Thyroid gland (tissue), 4 donors: Measurements from ENCODE around the gene SYTL2. TPM values are rescaled to one million over a fixed set of nuclear protein-coding genes. Genes with fewer than 3 reads are reported as not detected.
"Not testable (repeated sequence)": the region's sequence is repeated elsewhere in the genome, so short reads cannot be mapped to it uniquely, and the experiment has no call there.

Source experiments
- DNase-seq, 2 donors: peaks; one replicate each; pipeline ENCODE4 v3.0.0-alpha.2; 2019
- H3K27ac ChIP-seq, 3 donors: fragments of 200-600 bp; sonication (generic); 1 replicate in 2 of 3; 2 replicates in 1 of 3; pipeline ENCODE4 v1.5.1; 2016 to 2019; ENCODE audit warnings: mild to moderate bottlenecking in 1 of 3, moderate library complexity in 1 of 3
- H3K27me3 ChIP-seq: fragments of 200-600 bp; sonication (generic); one replicate; pipeline ENCODE4 v1.5.1; 2019
- H3K36me3 ChIP-seq, 2 donors: fragments of 200-600 bp; sonication (generic); one replicate each; pipeline ENCODE4 v1.5.1; 2016 to 2019
- H3K4me1 ChIP-seq, 2 donors: fragments of 200-600 bp; sonication (generic); one replicate each; pipeline ENCODE4 v1.5.1; 2017 to 2019
- H3K4me3 ChIP-seq, 3 donors: fragments of 200-600 bp; sonication (generic); replicated peaks in 1 of 3; 1 replicate in 2 of 3; 2 replicates in 1 of 3; pipeline ENCODE4 v1.5.1; 2016; ENCODE audit warnings: mild to moderate bottlenecking in 1 of 3
- H3K9me3 ChIP-seq: fragments of 200-600 bp; sonication (generic); one replicate; pipeline ENCODE4 v1.5.1; 2017
- POLR2A ChIP-seq, 2 donors: fragments of 450-650 bp; IDR thresholded peaks; one replicate each; pipeline ENCODE4 v1.6.1; 2017; ENCODE audit warnings: antibody characterized with exemption in 2 of 2, mild to moderate bottlenecking in 2 of 2, moderate library complexity in 1 of 2
- WGBS, 2 donors: methylation state at CpG; one replicate each; pipeline ENCODE4 v1.1.5; 2017; 5-methylcytosine and 5-hydroxymethylcytosine counted together
- intact Hi-C: fragments of 100-400 bp; cut with DNase I; formaldehyde crosslinking; loops from one replicate; pipeline ENCODE4 v1.15.1; 2023
- total RNA-seq, 4 donors: library from RNA; depleted of rRNA; stranded (reverse); fragments of >200 nt; gene quantifications; one replicate each; pipeline ENCODE4 v1.2.3, GENCODE V29; 2016
- TF ChIP-seq, protein P1 (sequence below), 6 experiments: fragments of 200-600 bp in 3 of 6; fragments of 450-650 bp in 3 of 6; sonication (generic) in 3 of 6; IDR thresholded peaks; one replicate each; pipeline ENCODE4 v1.5.1; 2016 to 2019; ENCODE audit warnings: antibody characterized with exemption in 6 of 6, mild to moderate bottlenecking in 2 of 6, inconsistent platforms in 1 of 6, moderate library complexity in 1 of 6

The SYTL2 gene, protein sequence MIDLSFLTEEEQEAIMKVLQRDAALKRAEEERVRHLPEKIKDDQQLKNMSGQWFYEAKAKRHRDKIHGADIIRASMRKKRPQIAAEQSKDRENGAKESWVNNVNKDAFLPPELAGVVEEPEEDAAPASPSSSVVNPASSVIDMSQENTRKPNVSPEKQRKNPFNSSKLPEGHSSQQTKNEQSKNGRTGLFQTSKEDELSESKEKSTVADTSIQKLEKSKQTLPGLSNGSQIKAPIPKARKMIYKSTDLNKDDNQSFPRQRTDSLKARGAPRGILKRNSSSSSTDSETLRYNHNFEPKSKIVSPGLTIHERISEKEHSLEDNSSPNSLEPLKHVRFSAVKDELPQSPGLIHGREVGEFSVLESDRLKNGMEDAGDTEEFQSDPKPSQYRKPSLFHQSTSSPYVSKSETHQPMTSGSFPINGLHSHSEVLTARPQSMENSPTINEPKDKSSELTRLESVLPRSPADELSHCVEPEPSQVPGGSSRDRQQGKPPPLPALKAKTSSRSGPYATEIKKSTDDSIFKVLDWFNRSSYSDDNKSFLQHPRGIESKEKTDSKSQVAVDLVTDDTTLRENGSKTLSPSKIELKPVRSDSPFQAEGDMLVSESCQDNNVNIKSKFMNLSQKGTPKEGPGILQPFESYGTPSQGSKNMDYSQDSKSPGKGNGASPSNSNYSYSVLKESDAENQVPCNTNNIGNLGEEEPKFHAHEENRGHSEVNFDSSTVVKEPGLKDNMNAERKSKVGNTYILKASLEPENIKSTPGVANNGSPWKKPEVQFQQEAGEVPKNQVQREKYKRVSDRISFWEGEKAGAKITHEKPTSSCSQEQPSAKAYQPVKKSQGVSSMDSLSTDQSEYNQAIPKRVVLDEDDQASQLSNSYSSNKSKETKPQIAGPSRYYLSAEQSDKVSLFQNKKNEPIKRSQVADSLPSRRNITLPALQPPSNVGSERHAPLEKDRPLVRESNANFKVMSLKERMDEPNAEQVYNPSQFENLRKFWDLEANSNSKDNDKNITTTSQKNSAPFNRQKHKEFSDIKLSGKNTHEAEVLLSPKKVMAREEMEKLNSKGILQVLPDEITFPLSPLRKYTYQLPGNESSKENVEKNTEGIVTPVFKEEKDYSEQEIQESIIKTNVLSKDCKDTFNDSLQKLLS (N-terminal part only)
- 10 to 100 TPM in 2 of 4 donors, 1 to 10 TPM in 2; 4.5 to 18.8 (median 9.0) TPM for total RNA-seq

DNA sequence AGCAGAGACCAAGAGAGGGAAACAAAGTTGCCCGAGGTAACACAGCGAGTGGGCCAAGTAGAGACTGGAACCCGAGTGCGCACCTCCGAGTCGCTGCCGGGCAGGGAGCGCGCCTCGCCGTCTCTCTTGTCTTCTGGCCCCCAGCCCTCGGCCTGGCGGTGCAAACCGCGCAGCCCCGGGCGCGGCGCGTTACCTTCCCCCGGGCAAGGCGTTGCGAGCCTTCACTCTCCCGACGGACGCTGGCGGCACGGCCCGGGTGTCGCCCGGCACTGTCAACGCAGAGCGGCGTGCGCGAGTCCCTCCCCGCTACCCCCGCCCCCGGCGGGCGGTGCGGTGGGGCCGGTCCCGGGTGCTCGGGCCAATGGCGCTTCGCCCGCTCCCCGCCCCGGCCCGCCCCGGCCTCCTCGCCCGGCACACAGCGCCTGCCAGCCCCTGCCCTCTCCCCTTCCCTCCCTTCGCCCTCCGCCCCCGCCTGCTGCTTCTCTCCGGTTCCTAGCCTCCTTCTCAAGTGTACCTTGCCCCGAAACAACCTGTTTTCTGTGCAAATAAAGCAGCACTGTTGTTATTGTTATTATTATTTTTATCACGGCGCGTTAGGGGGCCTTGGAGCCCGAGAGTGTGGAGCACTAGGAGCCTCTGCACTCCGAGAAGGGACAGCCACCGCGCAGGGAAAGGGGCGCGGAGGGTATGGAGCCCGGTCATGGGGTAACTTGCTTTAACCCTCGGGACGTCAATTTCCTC is at the start of gene SYTL2:
Gene SYTL2 (minus strand): TSS at position 271 of the 741 bp plus-strand sequence. CDS start 53,416 bp downstream, outside the sequence.
- intact Hi-C loops, result no loop called here
- 2 to 3% methylated on average over 40 to 48 of the region's 72 CpGs for WGBS, 2 donors
- no peak within 1 kb of the TSS for H3K27ac ChIP-seq

DNA sequence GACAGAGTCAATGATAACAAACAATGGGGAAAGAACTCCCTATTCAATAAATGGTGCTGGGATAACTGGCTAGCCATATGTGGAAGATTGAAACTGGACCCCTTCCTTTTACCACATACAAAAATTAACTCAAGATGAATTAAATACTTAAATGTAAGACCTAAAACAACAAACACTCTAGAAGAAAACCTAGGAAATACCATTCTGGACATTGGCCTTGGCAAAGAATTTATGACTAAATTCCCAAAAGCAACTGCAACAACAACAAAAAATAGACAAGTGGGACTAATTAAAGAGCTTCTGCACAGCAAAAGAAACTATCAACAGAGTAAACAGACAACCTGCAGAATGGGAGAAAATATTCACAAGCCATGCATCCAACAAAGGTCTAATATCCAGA is 48.6 kb upstream of the SYTL2 start:
- intact Hi-C loops, result loop anchor here (10.0 kb wide), 1 partner anchor 355 kb away; no protein-coding TSS in a partner anchor
- H3K27me3 ChIP-seq, DNase-seq, H3K27ac ChIP-seq, H3K4me1 ChIP-seq, H3K4me3 ChIP-seq, H3K9me3 ChIP-seq, H3K36me3 ChIP-seq: not testable (repeated sequence)

More for the DNA sequence above, at the start of gene SYTL2:
- TF ChIP-seq, protein P1, sequence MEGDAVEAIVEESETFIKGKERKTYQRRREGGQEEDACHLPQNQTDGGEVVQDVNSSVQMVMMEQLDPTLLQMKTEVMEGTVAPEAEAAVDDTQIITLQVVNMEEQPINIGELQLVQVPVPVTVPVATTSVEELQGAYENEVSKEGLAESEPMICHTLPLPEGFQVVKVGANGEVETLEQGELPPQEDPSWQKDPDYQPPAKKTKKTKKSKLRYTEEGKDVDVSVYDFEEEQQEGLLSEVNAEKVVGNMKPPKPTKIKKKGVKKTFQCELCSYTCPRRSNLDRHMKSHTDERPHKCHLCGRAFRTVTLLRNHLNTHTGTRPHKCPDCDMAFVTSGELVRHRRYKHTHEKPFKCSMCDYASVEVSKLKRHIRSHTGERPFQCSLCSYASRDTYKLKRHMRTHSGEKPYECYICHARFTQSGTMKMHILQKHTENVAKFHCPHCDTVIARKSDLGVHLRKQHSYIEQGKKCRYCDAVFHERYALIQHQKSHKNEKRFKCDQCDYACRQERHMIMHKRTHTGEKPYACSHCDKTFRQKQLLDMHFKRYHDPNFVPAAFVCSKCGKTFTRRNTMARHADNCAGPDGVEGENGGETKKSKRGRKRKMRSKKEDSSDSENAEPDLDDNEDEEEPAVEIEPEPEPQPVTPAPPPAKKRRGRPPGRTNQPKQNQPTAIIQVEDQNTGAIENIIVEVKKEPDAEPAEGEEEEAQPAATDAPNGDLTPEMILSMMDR (IDR thresholded peaks at IDR 0.05), result peak in 1 of 6 experiments; percentile 20
- peak in 1 of 2 donors; percentile 77 for TF ChIP-seq POLR2A (IDR thresholded peaks at IDR 0.05)
- Histone ChIP-seq H3K36me3 (no peaks in the 10 kb centered on the region), H3K4me3 (peak within 1 kb of the TSS; percentile 26 to 50 (median 31)), H3K27me3 (no peaks in the 10 kb centered on the region), H3K4me1 (peaks cover 9 to 13% of the 10 kb centered on the region in 2 donors), H3K9me3 (no peaks in the 10 kb centered on the region)
- peak; percentile 71 to 76 for DNase-seq

DNA sequence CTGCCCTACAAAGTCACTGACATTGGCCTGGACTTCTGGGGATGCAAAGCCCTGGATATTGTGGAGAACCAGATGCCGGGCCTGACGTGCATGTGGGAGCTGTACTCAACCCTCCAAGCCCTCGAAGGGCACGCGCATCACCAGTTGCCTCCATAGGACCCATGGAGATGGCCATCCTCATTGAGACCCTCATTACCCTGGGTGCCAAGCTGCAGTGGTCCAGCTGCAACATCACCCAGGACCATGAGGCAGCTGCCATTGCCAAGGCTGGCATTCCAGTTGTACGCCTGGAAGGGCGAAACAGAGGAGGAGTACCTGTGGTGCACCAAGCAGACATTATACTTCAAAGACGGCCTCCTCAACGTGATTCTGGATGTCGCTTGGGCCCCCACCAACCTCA is 46.2 kb upstream of the SYTL2 start:
- 78 to 98% methylated on average over 5 to 10 of the region's 10 CpGs for WGBS, 2 donors
- Histone ChIP-seq H3K9me3 (no peaks in the 10 kb centered on the region), H3K4me3 (no peak overlapping the region), H3K36me3 (no peaks in the 10 kb centered on the region), H3K27ac (no peak overlapping the region), H3K4me1 (peaks cover 0 to 4% of the 10 kb centered on the region in 2 donors), H3K27me3 (no peaks in the 10 kb centered on the region)
- DNase-seq, result no peak
- intact Hi-C loops, result loop anchor here (10.0 kb wide), 1 partner anchor 358 kb away; no protein-coding TSS in a partner anchor
- no peak for TF ChIP-seq POLR2A (IDR thresholded peaks at IDR 0.05)
- TF ChIP-seq, protein P1 (IDR thresholded peaks at IDR 0.05), result no peak

DNA sequence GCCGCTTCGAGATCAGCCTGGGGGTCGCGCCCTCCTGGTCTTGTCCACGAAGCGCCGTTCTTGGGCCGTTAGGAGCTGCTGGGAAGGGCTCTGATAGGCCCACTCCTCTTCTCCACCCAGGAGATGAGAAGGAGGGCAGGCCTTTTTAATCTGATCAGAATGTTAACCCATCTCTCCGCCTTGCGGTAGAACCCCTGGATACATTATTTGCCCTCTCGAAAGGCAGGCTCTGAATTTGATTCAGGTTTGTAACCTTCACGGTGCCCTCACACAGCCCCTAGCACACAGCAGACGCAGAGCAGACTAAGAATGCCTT is 44.4 kb upstream of the SYTL2 start, which contains the start of gene CCDC83:
Gene CCDC83 (plus strand): TSS at position 43 of the 316 bp plus-strand sequence. CDS start 9,741 bp downstream, outside the sequence.
- no peak for DNase-seq
- no peaks in the 10 kb centered on the region for H3K9me3 ChIP-seq
- TF ChIP-seq POLR2A (IDR thresholded peaks at IDR 0.05), result no peak
- TF ChIP-seq, protein P1 (IDR thresholded peaks at IDR 0.05), result no peak
- intact Hi-C loops, result loop anchor here (10.0 kb wide), 1 partner anchor 360 kb away; no protein-coding TSS in a partner anchor
- H3K36me3 ChIP-seq, result no peaks in the 10 kb centered on the region
- no peaks in the 10 kb centered on the region for H3K27me3 ChIP-seq
- H3K4me3 ChIP-seq, result peak within 1 kb of the TSS in 2 of 3 donors; percentile 45 to 51
- H3K4me1 ChIP-seq, result peaks cover 0 to 4% of the 10 kb centered on the region in 2 donors
- peak within 1 kb of the TSS; percentile 58 to 83 (median 78) for H3K27ac ChIP-seq
- WGBS, 2 donors, result 30 to 41% methylated on average over 9 to 13 of the region's 13 CpGs
